HepG2 (cell line): ENCODE data around the gene LTA.

Experiments used
- BRCA1 ChIP-seq: sonication (generic); formaldehyde crosslinking; IDR thresholded peaks from 2 replicates; pipeline ENCODE4 v1.4.0; 2020; ENCODE audit warnings: missing genetic modification reagents
- CTCF ChIP-seq: sonication (generic); formaldehyde crosslinking; IDR thresholded peaks from 2 replicates; pipeline ENCODE4 v1.5.0; 2020; ENCODE audit warnings: mild to moderate bottlenecking, missing genetic modification reagents, moderate library complexity
- JUNB ChIP-seq: sonication (generic); formaldehyde crosslinking; IDR thresholded peaks from 2 replicates; pipeline ENCODE4 v1.8.0; 2022; ENCODE audit warnings: missing genetic modification reagents, mild to moderate bottlenecking, borderline replicate concordance
- POLR2A ChIP-seq, 2 experiments: IDR thresholded peaks; 2 replicates each; pipeline ENCODE4 v1.6.1; 2011; ENCODE audit warnings: low read depth in 2 of 2, low read length in 2 of 2, mild to moderate bottlenecking in 1 of 2, moderate library complexity in 1 of 2; ENCODE audit not compliant: insufficient read depth in 1 of 2
- REST ChIP-seq, 2 experiments: IDR thresholded peaks; 2 replicates each; pipeline ENCODE4 v1.6.1; 2011 to 2012; ENCODE audit warnings: low read length in 2 of 2, borderline replicate concordance in 1 of 2, low read depth in 1 of 2, mild to moderate bottlenecking in 1 of 2, moderate library complexity in 1 of 2

DNA sequence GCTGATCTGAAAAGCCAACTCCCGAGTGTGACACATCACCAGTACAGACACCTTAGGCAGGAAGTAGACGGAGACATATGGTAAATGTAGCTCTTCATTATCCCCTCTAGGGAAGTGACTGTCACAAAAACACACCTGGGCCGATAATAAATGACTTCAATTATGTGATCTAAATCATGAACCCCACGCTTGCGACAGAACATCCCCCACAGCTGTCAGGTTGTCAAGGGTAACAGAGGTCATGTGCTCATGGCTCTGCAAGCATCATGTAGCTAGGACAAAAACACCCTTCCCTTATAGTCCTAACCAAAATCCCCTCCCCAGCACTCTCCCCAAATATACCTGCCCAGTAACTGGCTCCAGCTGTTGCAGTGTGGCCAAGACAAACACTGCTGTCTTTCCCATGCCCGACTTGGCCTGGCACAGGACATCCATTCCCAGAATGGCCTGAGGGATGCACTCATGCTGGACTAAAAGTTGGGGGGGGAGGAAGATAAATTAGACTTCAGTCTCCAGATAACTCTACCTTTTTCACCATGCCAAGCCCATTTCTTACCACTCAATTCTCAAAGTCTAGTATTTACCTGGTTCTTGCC is 33.2 kb upstream of the LTA start:
- TF ChIP-seq CTCF (CRISPR knock-in tag), result no peak
- TF ChIP-seq JUNB, result no peak
- TF ChIP-seq BRCA1 (CRISPR knock-in tag), result no peak
- no peak for TF ChIP-seq REST (IDR thresholded peaks at IDR 0.05; ENCODE audit: borderline replicate concordance in 1 of 2, low read depth in 1 of 2, low read length in 2 of 2)
- no peak for TF ChIP-seq POLR2A (IDR thresholded peaks at IDR 0.05; ENCODE audit: insufficient read depth in 1 of 2, low read depth in 2 of 2, low read length in 2 of 2)
